ENCODE measurements around the gene OR9Q1.

OR9Q1 gene, protein sequence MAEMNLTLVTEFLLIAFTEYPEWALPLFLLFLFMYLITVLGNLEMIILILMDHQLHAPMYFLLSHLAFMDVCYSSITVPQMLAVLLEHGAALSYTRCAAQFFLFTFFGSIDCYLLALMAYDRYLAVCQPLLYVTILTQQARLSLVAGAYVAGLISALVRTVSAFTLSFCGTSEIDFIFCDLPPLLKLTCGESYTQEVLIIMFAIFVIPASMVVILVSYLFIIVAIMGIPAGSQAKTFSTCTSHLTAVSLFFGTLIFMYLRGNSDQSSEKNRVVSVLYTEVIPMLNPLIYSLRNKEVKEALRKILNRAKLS

DNA sequence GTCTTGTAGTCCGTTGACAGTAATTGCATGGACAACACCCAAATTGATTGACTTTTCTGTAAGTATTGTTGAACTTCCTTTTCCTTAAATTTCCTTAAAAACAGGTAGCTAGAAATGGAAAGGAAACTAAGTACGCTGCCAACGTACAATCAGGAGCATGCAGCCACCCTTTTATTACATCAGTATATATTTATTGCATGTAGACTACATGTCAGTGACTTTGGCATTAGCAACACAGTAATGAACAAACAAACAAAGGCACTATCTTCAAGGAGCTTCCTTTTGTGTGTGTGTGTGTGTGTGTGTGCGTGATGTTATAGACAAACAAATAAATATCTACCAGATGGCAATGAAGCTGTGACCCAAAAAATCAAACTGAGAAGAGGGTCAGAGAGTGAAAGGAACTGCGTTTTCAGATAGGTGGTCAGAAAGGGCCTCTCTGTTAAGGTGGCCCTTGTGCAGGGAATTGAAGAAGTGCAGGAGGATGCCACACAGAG, at the start of gene OR9Q1:
OR9Q1 (plus strand) TSS at position 447 of the 497 bp plus-strand sequence. CDS start 155,564 bp downstream, outside the sequence.
- Histone ChIP-seq H3K9ac (ENCODE audit: low read length in 2 of 2) (no peak within 1 kb of the TSS), H3K4me3 (ENCODE audit: low read length in 2 of 2) (no peak within 1 kb of the TSS), H3K4me1 (ENCODE audit: control insufficient read depth, insufficient read depth, low read length) (peaks cover 3% of the 10 kb centered on the region), H3K9me3 (ENCODE audit: control insufficient read depth in 2 of 2, low read length in 2 of 2) (no peaks in the 10 kb centered on the region), H3K27ac (ENCODE audit: low read length) (peak within 1 kb of the TSS; percentile 41), H3K27me3 (ENCODE audit: control insufficient read depth in 1 of 2, insufficient read depth in 2 of 2, low read length in 2 of 2) (no peaks in the 10 kb centered on the region), H3K36me3 (ENCODE audit: control insufficient read depth in 2 of 2, insufficient read depth in 2 of 2, low read length in 2 of 2) (no peaks in the 10 kb centered on the region)

DNA sequence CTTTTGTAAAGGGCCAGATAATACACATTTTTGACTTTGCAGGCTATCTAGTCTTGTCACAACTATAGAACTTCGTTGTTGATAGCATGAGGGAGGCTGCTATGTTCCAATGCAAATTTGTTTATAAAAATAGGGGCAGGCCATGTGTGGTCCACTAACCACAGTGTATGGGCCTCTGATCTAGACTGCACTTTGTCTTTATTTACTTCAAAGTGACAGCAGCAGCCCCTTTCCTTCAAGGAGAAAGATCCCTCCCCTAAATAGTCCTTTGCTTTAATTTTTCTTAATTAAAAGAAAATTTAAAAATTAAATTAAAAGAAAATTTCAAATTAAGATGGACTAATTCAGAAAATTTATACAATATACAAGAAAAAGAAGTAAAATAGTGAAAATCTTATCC, 49.5 kb upstream of the OR9Q1 start:
- Histone ChIP-seq H3K9ac (ENCODE audit: low read length in 2 of 2) (no peak overlapping the region), H3K4me1 (ENCODE audit: control insufficient read depth, insufficient read depth, low read length) (no peaks in the 10 kb centered on the region), H3K27me3 (ENCODE audit: control insufficient read depth in 1 of 2, insufficient read depth in 2 of 2, low read length in 2 of 2) (peaks cover 0 to 3% of the 10 kb centered on the region in 2 donors), H3K27ac (ENCODE audit: low read length) (no peak overlapping the region), H3K4me3 (ENCODE audit: low read length in 2 of 2) (no peak overlapping the region), H3K9me3 (ENCODE audit: control insufficient read depth in 2 of 2, low read length in 2 of 2) (no peaks in the 10 kb centered on the region), H3K36me3 (ENCODE audit: control insufficient read depth in 2 of 2, insufficient read depth in 2 of 2, low read length in 2 of 2) (no peaks in the 10 kb centered on the region)

DNA sequence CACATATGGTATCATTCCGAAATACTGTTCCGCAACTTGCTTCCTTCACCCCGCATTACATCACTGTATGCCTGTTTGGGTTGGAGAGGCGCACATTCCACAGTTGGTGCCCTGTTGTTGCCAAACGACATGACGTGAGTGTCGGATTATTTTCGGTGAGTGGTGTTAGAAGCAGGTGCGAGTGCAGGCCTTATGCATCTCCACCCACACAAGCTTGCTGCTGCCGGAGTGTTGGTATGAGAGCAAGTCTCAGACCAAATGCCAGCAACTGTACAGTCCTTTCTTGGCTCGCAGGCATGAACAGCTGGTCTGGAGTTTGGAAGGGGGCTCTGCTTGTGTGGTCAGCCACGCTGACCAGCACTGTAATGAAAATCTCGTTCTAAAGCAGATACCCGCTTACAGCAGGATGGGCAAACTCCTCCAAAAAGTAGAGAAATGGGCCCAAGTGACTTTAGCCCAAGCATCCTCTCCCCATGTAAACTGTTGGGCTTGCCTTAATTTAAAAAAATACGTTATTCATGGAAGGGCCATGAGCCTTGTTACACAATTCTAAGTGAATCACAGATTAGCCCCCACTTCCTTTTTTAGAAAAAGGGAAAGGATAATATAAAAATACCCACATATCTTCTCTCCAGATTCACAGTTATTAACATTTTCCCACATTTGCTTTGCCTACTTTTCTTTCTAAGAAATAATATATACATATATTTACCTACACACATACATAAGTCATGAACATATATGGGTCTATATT, 48.7 kb upstream of the OR9Q1 start:
- H3K36me3 ChIP-seq (ENCODE audit: control insufficient read depth in 2 of 2, insufficient read depth in 2 of 2, low read length in 2 of 2) = no peaks in the 10 kb centered on the region
- no peaks in the 10 kb centered on the region for H3K9me3 ChIP-seq (ENCODE audit: control insufficient read depth in 2 of 2, low read length in 2 of 2)
- H3K27ac ChIP-seq (ENCODE audit: low read length) = no peak overlapping the region
- H3K27me3 ChIP-seq (ENCODE audit: control insufficient read depth in 1 of 2, insufficient read depth in 2 of 2, low read length in 2 of 2) = peaks cover 0 to 3% of the 10 kb centered on the region in 2 donors
- no peaks in the 10 kb centered on the region for H3K4me1 ChIP-seq (ENCODE audit: control insufficient read depth, insufficient read depth, low read length)
- H3K4me3 ChIP-seq (ENCODE audit: low read length in 2 of 2) = no peak overlapping the region
- no peak overlapping the region for H3K9ac ChIP-seq (ENCODE audit: low read length in 2 of 2)

DNA sequence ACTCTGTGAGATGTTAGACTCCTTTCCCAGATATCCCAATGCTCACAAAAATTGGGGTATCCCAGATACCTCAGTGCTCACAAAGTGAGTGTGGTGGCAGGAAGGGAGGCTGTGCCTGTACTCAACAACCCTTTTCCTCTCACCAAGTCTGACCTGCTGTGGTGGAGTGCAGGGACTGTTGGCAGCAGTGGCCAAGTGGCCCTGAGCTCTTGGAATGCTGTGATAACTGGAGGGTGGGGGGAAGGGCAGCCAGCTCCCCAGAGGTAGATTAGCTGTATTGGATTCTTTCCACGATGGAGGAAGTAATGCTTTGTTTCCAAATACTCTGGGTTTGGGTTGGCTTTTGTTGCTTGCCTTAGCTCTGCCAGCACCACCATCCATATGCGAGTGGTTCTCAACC, 46.0 kb upstream of the OR9Q1 start:
- H3K4me3 ChIP-seq (ENCODE audit: low read length in 2 of 2) = no peak overlapping the region
- no peaks in the 10 kb centered on the region for H3K36me3 ChIP-seq (ENCODE audit: control insufficient read depth in 2 of 2, insufficient read depth in 2 of 2, low read length in 2 of 2)
- no peak overlapping the region for H3K9ac ChIP-seq (ENCODE audit: low read length in 2 of 2)
- no peak overlapping the region for H3K27ac ChIP-seq (ENCODE audit: low read length)
- H3K4me1 ChIP-seq (ENCODE audit: control insufficient read depth, insufficient read depth, low read length) = no peaks in the 10 kb centered on the region
- H3K9me3 ChIP-seq (ENCODE audit: control insufficient read depth in 2 of 2, low read length in 2 of 2) = no peaks in the 10 kb centered on the region
- peaks cover 0 to 3% of the 10 kb centered on the region in 2 donors for H3K27me3 ChIP-seq (ENCODE audit: control insufficient read depth in 1 of 2, insufficient read depth in 2 of 2, low read length in 2 of 2)

DNA sequence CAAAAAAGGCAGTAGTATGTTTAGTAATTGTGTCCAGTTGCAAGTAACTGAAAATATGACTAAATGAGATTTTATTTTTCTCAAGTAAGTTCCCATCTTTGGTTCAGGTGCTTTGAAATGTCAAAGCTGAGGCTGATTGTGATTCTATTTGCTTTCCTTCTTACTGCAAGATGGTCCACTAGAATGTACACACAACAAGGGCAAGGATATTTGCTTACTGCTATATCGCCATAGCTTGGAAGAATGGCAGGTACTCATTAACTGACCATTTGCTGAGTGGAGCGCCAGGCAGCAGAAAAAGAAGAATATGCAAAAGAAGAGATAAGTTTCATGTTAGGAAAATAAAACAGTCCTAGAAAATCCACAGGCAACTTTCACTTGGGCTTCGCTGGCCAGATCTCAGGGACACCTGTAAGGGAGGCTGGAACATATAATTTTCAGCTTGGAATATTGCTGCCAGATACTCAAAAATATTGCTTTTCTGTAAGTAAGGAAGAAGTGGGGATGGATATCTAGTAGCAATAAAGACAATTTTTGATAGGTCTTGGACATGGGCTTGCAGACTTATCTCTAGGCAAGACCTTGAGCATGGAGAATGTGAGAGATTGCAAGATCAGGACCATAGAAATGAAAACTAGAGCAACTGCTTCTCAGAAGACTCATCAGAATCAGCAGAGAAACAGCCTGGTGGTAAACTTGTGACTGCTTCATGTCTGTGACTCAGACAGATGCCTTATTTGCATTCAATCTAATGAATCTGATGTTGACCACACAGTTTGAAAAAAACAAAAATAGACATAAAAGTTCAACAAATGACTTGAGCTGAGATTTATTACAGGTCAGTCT, 44.8 kb upstream of the OR9Q1 start:
- no peak overlapping the region for H3K27ac ChIP-seq (ENCODE audit: low read length)
- H3K27me3 ChIP-seq (ENCODE audit: control insufficient read depth in 1 of 2, insufficient read depth in 2 of 2, low read length in 2 of 2) = peaks cover 0 to 3% of the 10 kb centered on the region in 2 donors
- H3K4me1 ChIP-seq (ENCODE audit: control insufficient read depth, insufficient read depth, low read length) = no peaks in the 10 kb centered on the region
- H3K4me3 ChIP-seq (ENCODE audit: low read length in 2 of 2) = no peak overlapping the region
- H3K9me3 ChIP-seq (ENCODE audit: control insufficient read depth in 2 of 2, low read length in 2 of 2) = no peaks in the 10 kb centered on the region
- H3K36me3 ChIP-seq (ENCODE audit: control insufficient read depth in 2 of 2, insufficient read depth in 2 of 2, low read length in 2 of 2) = no peaks in the 10 kb centered on the region
- H3K9ac ChIP-seq (ENCODE audit: low read length in 2 of 2) = no peak overlapping the region

DNA sequence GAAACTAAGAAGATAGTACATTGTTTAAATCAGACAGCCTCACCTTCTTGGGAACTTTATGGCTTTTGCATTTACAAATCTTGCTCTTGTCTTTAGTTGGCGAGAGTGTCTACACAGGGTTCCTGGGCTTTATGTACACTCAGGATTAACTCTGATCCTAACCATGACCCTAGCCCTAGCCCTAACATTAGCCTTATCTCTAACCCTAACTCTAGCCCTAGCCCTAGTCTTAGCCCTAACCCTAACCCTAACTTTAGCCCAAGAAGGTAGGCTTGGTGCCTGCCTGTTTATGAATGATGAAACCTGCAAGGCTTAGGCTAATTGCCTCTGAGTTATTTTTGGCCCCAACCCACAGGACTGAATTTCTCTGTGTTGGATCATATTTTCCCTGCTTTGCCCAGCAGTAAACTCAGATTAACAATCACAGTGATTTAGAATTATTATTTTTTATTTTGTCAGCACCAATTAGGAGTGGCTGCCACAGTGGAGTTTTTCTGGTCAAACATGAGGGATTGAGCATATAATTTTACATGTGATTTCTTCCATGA, 44.1 kb upstream of the OR9Q1 start:
- Histone ChIP-seq H3K4me1 (ENCODE audit: control insufficient read depth, insufficient read depth, low read length) (no peaks in the 10 kb centered on the region), H3K4me3 (ENCODE audit: low read length in 2 of 2) (no peak overlapping the region), H3K9me3 (ENCODE audit: control insufficient read depth in 2 of 2, low read length in 2 of 2) (no peaks in the 10 kb centered on the region), H3K27me3 (ENCODE audit: control insufficient read depth in 1 of 2, insufficient read depth in 2 of 2, low read length in 2 of 2) (peaks cover 0 to 3% of the 10 kb centered on the region in 2 donors), H3K9ac (ENCODE audit: low read length in 2 of 2) (no peak overlapping the region), H3K36me3 (ENCODE audit: control insufficient read depth in 2 of 2, insufficient read depth in 2 of 2, low read length in 2 of 2) (no peaks in the 10 kb centered on the region), H3K27ac (ENCODE audit: low read length) (no peak overlapping the region)

DNA sequence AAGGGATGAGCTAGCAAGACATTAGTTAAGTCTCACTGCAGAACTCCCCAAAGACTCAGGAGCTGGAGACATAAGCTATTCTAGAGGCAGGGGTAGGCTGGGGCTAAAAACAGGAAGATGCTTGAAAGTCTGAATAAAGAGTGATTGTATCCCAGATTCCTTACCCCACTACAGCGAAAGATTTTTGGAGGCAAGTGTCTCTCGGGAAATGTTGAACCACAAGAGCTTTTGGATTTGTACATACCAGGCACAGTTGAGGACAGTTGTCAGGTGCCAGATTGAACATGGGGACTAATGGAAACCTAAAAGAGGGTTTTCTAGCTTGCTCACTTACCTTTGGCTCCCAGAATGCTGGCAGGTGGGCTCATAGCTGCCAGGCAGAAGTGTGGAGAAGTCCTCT, 43.5 kb upstream of the OR9Q1 start:
- Histone ChIP-seq H3K27ac (ENCODE audit: low read length) (no peak overlapping the region), H3K9me3 (ENCODE audit: control insufficient read depth in 2 of 2, low read length in 2 of 2) (no peaks in the 10 kb centered on the region), H3K36me3 (ENCODE audit: control insufficient read depth in 2 of 2, insufficient read depth in 2 of 2, low read length in 2 of 2) (no peaks in the 10 kb centered on the region), H3K4me3 (ENCODE audit: low read length in 2 of 2) (no peak overlapping the region), H3K4me1 (ENCODE audit: control insufficient read depth, insufficient read depth, low read length) (no peaks in the 10 kb centered on the region), H3K9ac (ENCODE audit: low read length in 2 of 2) (no peak overlapping the region), H3K27me3 (ENCODE audit: control insufficient read depth in 1 of 2, insufficient read depth in 2 of 2, low read length in 2 of 2) (peaks cover 0 to 3% of the 10 kb centered on the region in 2 donors)

DNA sequence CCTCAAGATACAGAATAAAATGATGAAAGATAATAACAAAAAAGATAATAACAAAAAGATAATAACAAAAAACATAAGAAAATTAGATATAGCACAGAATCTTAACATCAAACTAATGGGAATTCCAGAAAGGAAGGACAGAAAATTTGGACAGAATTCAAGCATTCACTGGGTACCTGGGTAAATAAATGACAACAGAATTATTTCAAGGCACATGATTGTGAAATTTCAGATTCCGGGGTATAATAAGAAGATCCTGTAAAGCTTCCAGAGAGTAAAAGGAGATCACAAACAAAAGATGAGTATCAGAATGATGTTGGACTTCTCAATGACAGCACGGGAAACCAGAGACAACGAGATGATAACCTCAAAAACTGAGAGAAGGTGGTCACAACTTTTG, 42.1 kb upstream of the OR9Q1 start:
- Histone ChIP-seq H3K27ac (ENCODE audit: low read length) (no peak overlapping the region), H3K27me3 (ENCODE audit: control insufficient read depth in 1 of 2, insufficient read depth in 2 of 2, low read length in 2 of 2) (peaks cover 0 to 3% of the 10 kb centered on the region in 2 donors), H3K9me3 (ENCODE audit: control insufficient read depth in 2 of 2, low read length in 2 of 2) (no peaks in the 10 kb centered on the region), H3K4me1 (ENCODE audit: control insufficient read depth, insufficient read depth, low read length) (no peaks in the 10 kb centered on the region), H3K36me3 (ENCODE audit: control insufficient read depth in 2 of 2, insufficient read depth in 2 of 2, low read length in 2 of 2) (no peaks in the 10 kb centered on the region), H3K9ac (ENCODE audit: low read length in 2 of 2) (no peak overlapping the region), H3K4me3 (ENCODE audit: low read length in 2 of 2) (no peak overlapping the region)

DNA sequence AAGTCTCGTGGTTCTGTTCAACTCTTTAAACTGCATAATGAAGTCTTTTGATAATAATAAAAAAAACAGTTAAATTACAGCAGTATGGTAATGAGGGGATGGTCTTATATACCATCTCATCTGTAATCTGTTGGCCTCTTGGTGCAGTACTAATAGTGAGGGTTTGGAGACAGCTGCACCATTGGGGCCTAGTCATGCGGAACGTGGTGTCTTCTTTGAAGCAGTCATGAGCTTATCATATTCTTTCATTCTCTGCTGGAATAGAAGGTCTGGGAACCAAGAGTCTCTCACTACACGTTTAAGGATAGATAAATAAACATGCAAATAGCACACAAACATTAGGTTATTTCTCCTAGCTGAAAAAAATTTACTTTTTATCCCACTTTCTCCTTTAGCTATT, 40.9 kb upstream of the OR9Q1 start:
- H3K27ac ChIP-seq (ENCODE audit: low read length) = no peak overlapping the region
- H3K4me1 ChIP-seq (ENCODE audit: control insufficient read depth, insufficient read depth, low read length) = no peaks in the 10 kb centered on the region
- no peak overlapping the region for H3K4me3 ChIP-seq (ENCODE audit: low read length in 2 of 2)
- H3K9ac ChIP-seq (ENCODE audit: low read length in 2 of 2) = no peak overlapping the region
- H3K36me3 ChIP-seq (ENCODE audit: control insufficient read depth in 2 of 2, insufficient read depth in 2 of 2, low read length in 2 of 2) = no peaks in the 10 kb centered on the region
- H3K27me3 ChIP-seq (ENCODE audit: control insufficient read depth in 1 of 2, insufficient read depth in 2 of 2, low read length in 2 of 2) = no peaks in the 10 kb centered on the region
- no peaks in the 10 kb centered on the region for H3K9me3 ChIP-seq (ENCODE audit: control insufficient read depth in 2 of 2, low read length in 2 of 2)

DNA sequence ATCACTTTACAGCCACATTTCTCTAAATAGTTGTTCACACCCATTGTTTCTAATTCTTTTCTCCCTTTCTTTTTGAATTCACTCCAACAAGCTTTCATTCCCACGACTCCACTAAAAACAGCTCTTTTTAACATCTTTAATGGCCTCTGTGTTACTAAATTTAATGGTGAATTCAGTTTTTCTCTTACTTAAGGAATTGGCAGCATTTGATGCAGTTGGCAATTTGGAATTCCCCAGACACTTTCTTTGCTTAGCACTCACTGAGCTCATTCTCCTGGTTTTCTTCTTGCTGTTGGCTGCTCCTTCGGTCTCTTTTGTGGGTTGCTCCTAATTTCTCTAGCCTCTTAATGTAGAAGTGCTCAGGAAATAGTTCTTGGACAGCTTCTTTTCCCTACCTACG, 40.5 kb upstream of the OR9Q1 start:
- no peaks in the 10 kb centered on the region for H3K9me3 ChIP-seq (ENCODE audit: control insufficient read depth in 2 of 2, low read length in 2 of 2)
- no peak overlapping the region for H3K9ac ChIP-seq (ENCODE audit: low read length in 2 of 2)
- H3K36me3 ChIP-seq (ENCODE audit: control insufficient read depth in 2 of 2, insufficient read depth in 2 of 2, low read length in 2 of 2) = no peaks in the 10 kb centered on the region
- no peaks in the 10 kb centered on the region for H3K4me1 ChIP-seq (ENCODE audit: control insufficient read depth, insufficient read depth, low read length)
- no peaks in the 10 kb centered on the region for H3K27me3 ChIP-seq (ENCODE audit: control insufficient read depth in 1 of 2, insufficient read depth in 2 of 2, low read length in 2 of 2)
- no peak overlapping the region for H3K27ac ChIP-seq (ENCODE audit: low read length)
- no peak overlapping the region for H3K4me3 ChIP-seq (ENCODE audit: low read length in 2 of 2)
